ENCODE results near the gene PDC. TPM values are rescaled to one million over a fixed set of nuclear protein-coding genes. Genes with fewer than 3 reads are reported as not detected.
"Not testable (repeated sequence)": the region's sequence is repeated elsewhere in the genome, so short reads cannot be mapped to it uniquely, and the experiment has no call there.

Gene PDC
- total RNA-seq, 1 donor from 2014 or later: not detected

DNA sequence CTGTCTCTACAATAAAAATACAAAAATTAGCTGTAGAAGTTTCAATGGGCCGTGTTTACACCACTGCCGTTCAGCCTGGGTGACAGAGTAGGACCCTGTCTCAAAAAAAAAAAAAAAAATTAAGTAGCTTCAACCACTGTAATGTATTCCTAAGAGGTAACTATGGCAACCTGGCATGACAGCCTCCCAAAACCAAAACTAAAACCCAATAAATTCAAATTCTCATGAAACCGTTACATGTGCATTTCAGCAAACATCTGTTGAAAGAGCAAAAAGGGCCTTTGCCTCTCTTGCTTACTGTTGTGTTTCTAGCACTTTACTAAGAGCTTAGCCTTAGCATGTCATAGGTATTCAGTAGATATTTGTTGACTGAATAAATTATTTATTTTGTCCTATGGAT is 51.8 kb downstream of the PDC start:
- intact Hi-C loops (cut with DNase I): no loop called here
- TF ChIP-seq POLR2AphosphoS5 (IDR thresholded peaks at IDR 0.05; ENCODE audit: insufficient read depth in 1 of 2, low read depth in 1 of 2): no peak
- TF ChIP-seq POLR2A (IDR thresholded peaks at IDR 0.05): no peak
- TF ChIP-seq, protein P1, sequence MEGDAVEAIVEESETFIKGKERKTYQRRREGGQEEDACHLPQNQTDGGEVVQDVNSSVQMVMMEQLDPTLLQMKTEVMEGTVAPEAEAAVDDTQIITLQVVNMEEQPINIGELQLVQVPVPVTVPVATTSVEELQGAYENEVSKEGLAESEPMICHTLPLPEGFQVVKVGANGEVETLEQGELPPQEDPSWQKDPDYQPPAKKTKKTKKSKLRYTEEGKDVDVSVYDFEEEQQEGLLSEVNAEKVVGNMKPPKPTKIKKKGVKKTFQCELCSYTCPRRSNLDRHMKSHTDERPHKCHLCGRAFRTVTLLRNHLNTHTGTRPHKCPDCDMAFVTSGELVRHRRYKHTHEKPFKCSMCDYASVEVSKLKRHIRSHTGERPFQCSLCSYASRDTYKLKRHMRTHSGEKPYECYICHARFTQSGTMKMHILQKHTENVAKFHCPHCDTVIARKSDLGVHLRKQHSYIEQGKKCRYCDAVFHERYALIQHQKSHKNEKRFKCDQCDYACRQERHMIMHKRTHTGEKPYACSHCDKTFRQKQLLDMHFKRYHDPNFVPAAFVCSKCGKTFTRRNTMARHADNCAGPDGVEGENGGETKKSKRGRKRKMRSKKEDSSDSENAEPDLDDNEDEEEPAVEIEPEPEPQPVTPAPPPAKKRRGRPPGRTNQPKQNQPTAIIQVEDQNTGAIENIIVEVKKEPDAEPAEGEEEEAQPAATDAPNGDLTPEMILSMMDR (IDR thresholded peaks at IDR 0.05): no peak
- H3K36me3 ChIP-seq: peaks cover 0 to 26% of the 10 kb centered on the region in 2 donors

DNA sequence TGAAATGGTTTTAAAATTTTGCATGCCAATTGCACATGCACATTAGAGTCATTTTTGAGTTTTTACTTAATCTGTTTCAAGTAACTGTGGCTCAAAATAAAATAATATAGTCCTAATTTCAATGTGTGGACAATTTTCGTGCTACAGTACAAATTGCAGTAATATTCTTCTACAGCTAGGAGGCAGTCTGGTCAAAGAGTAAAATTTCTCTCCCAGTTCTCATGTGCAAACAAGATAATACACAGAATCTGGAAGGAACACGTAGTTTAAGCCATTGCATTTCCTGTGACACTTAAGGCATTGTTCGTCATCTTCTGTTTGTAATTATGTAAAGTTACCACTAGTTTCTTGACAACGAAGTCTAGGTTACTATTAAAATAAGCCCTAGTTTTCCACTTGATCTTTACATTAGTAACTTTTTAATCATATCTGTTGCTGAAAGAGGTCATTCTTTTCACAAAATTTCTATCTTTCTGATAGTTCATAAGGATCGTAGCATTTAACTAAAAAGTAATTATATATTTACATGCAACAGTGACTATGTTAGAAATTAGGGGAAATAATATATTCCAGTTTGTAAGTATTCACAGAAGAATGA is 56.4 kb downstream of the PDC start:
- no peaks in the 10 kb centered on the region for H3K4me1 ChIP-seq
- no peaks in the 10 kb centered on the region for H3K9me3 ChIP-seq
- no peak for DNase-seq (ENCODE audit: extremely low spot score in 2 of 2)
- no peaks in the 10 kb centered on the region for H3K27me3 ChIP-seq
- intact Hi-C loops (cut with DNase I): no loop called here
- no peak for TF ChIP-seq POLR2A (IDR thresholded peaks at IDR 0.05)
- TF ChIP-seq, protein P1 (IDR thresholded peaks at IDR 0.05): peak in 2 of 3 experiments; percentile 17 to 53
- H3K36me3 ChIP-seq: peaks cover 0 to 35% of the 10 kb centered on the region in 2 donors
- no peak overlapping the region for H3K27ac ChIP-seq
- no peak overlapping the region for H3K4me3 ChIP-seq

More for the DNA sequence above, 51.8 kb downstream of the PDC start:
- Histone ChIP-seq H3K9me3 (no peaks in the 10 kb centered on the region), H3K27me3 (no peaks in the 10 kb centered on the region), H3K27ac (no peak overlapping the region), H3K4me3 (no peak overlapping the region), H3K4me1 (no peaks in the 10 kb centered on the region)
- no peak for DNase-seq (ENCODE audit: extremely low spot score in 2 of 2)

GRCh38 chr1:186403632-186404031 is 57.3 kb downstream of the PDC start:
- no peak for DNase-seq (ENCODE audit: extremely low spot score in 2 of 2)
- Histone ChIP-seq H3K9me3 (no peaks in the 10 kb centered on the region), H3K36me3 (peaks cover 0 to 38% of the 10 kb centered on the region in 2 donors), H3K4me3 (no peak overlapping the region), H3K27ac (no peak overlapping the region), H3K27me3 (no peaks in the 10 kb centered on the region), H3K4me1 (no peaks in the 10 kb centered on the region)
- no peak for TF ChIP-seq POLR2A (IDR thresholded peaks at IDR 0.05)
- TF ChIP-seq, protein P1 (IDR thresholded peaks at IDR 0.05): no peak
- no peak for TF ChIP-seq POLR2AphosphoS5 (IDR thresholded peaks at IDR 0.05; ENCODE audit: insufficient read depth in 1 of 2, low read depth in 1 of 2)
- intact Hi-C loops (cut with DNase I): no loop called here

DNA sequence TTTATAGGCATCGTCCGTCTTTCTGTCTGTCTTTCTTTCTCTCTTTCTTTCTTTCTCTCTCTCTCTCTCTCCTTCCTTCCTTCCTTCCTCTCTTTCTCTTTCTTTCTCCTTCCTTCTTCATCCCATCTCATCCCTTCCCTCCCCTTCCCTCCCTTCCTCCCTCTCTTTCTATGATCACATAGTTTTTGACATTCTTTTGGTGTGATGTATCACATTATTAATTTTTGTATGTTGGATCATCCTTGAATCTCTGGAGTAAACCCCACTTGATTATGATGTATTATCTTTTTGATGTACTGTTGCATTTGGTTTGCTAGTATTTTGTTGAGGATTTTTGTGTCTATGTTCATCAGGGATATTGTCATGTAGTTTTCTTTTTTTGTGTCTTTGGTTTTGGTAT is 59.5 kb downstream of the PDC start:
- H3K27ac ChIP-seq; H3K4me1 ChIP-seq; H3K4me3 ChIP-seq; H3K27me3 ChIP-seq; H3K9me3 ChIP-seq; DNase-seq (ENCODE audit: extremely low spot score in 2 of 2); intact Hi-C loops (cut with DNase I): not testable (repeated sequence)
- peaks cover 0 to 51% of the 10 kb centered on the region in 2 donors for H3K36me3 ChIP-seq

Other genes with a start within 250 kb of the PDC start
- 2.0 TPM for gene PRG4, start 164.8 kb downstream of the PDC start, total RNA-seq
- 70.5 TPM for gene TPR, start 85.9 kb downstream of the PDC start, total RNA-seq
- gene ODR4, start 85.3 kb downstream of the PDC start, total RNA-seq: 9.3 TPM
- 11.5 TPM for gene PTGS2, start 219.3 kb upstream of the PDC start, total RNA-seq

Measured in vagina (tissue), 2 donors.